OCI-LY3 (cell line): ENCODE data around the gene GIPC1.
"Not testable (repeated sequence)": the region's sequence is repeated elsewhere in the genome, so short reads cannot be mapped to it uniquely, and the experiment has no call there.

Experiments used
- H2AFZ ChIP-seq: fragments of 200-600, 300-600 bp; shearing (Covaris generic); 2 replicates; pipeline ENCODE4 v1.6.0; 2014; ENCODE audit warnings: antibody characterized with exemption, low read depth, low read length
- H3K27ac ChIP-seq: fragments of 200-600, 300-600 bp; sonication (generic); 2 replicates; pipeline ENCODE4 v1.5.1; 2014; ENCODE audit warnings: mild to moderate bottlenecking, low read length, moderate library complexity, mixed read lengths
- H3K27me3 ChIP-seq: fragments of 200-600, 300-600 bp; sonication (generic); 2 replicates; pipeline ENCODE4 v1.6.1; 2014; ENCODE audit warnings: low read depth, low read length, mixed read lengths
- H3K36me3 ChIP-seq: fragments of 200-600, 300-600 bp; sonication (generic); replicated peaks from 2 replicates; pipeline ENCODE3; 2014; ENCODE audit warnings: low read depth, low read length, mixed read lengths
- H3K4me1 ChIP-seq: fragments of 300-600, 200-600 bp; sonication (generic); 2 replicates; pipeline ENCODE4 v1.6.1; 2014; ENCODE audit warnings: low read length, mixed read lengths
- H3K4me2 ChIP-seq: fragments of 200-600, 300-600 bp; sonication (generic); 2 replicates; pipeline ENCODE4 v1.6.1; 2014; ENCODE audit warnings: low read length, mixed read lengths
- H3K4me3 ChIP-seq: fragments of 300-600, 200-600 bp; sonication (generic); 2 replicates; pipeline ENCODE4 v1.5.1; 2014; ENCODE audit warnings: antibody characterized with exemption, mild to moderate bottlenecking, low read length, moderate library complexity
- H3K79me2 ChIP-seq: fragments of 300-600, 200-600 bp; shearing (Covaris generic); 2 replicates; pipeline ENCODE4 v1.6.1; 2014; ENCODE audit warnings: mild to moderate bottlenecking, low read length, mixed read lengths
- H3K9ac ChIP-seq: fragments of 300-600, 200-600 bp; shearing (Covaris generic); 2 replicates; pipeline ENCODE4 v1.6.0; 2014; ENCODE audit warnings: mild to moderate bottlenecking, low read length, moderate library complexity
- H3K9me3 ChIP-seq: fragments of 200-600, 300-600 bp; shearing (Covaris generic); 2 replicates; pipeline ENCODE4 v1.6.1; 2014; ENCODE audit warnings: low read length, mixed read lengths; ENCODE audit not compliant: insufficient read depth
- H4K20me1 ChIP-seq: fragments of 200-600, 300-600 bp; sonication (generic); 2 replicates; pipeline ENCODE4 v1.6.1; 2016; ENCODE audit warnings: low read length, mixed read lengths; ENCODE audit not compliant: insufficient read depth
- EZH2phosphoT487 ChIP-seq: fragments of 200-600 bp; shearing (Covaris generic); IDR thresholded peaks from 2 replicates; pipeline ENCODE4 v1.6.1; 2018; ENCODE audit warnings: antibody characterized with exemption, mixed run types, low read depth
- TF ChIP-seq, protein P1 (sequence below): fragments of 200-600, 300-600 bp; sonication (generic); IDR thresholded peaks from 2 replicates; pipeline ENCODE4 v1.5.1; 2014; ENCODE audit warnings: antibody characterized with exemption, low read length, low read depth

GIPC1 gene

GRCh38 chr19:14507704-14508542, 12.0 kb upstream of the GIPC1 start:
- no peak overlapping the region for H3K27ac ChIP-seq

DNA sequence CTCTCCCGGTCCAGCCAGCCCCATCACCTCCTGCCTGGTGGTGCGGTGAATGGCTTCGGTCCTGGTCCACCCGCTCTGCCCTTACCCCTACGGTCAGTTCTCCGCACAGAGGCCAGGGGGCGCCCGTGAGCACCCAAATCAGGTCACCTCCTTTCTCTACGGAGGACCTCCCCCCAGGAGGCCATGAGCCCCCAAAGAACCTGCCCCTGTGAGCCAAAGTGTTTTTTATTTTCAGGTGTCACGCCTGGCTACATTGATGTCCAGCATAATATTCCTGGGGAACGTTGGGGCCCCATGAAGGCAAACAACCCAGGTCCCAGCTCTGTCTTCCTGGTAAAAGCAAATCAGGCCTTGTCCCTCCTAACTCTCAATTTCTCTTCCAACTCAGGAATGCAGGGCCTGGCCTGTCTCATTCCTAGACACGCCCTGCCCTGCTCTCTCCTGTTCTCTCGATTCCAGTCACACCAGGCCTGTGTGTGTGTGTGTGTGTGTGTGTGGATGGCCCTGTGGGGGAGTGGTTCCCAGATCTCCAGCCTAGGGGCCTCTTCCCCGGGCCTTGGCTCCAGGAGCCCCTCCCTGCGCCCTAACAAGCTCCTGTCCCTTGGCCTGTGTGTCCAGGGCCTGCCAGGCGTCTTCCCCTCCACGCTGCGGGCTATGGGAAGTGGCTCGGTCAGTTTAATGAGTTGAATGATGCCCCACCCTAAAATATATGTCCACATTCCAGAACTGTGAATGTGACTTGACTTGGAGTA, 9.7 kb upstream of the GIPC1 start:
- Histone ChIP-seq H3K4me1 (peaks cover 3% of the 10 kb centered on the region; the same call in 1 of the 2 replicates), H3K9me3 (no peaks in the 10 kb centered on the region), H4K20me1 (no peaks in the 10 kb centered on the region), H3K36me3 (no peaks in the 10 kb centered on the region), H3K4me3 (no peak overlapping the region), H3K27ac (no peak overlapping the region), H3K79me2 (no peaks in the 10 kb centered on the region), H3K9ac (no peak overlapping the region), H2AFZ (peak overlapping the region; percentile 89), H3K27me3 (peaks cover 5% of the 10 kb centered on the region; the same call in 1 of the 2 replicates), H3K4me2 (peak overlapping the region; percentile 23; the same call in 1 of the 2 replicates)
- TF ChIP-seq, protein P1, sequence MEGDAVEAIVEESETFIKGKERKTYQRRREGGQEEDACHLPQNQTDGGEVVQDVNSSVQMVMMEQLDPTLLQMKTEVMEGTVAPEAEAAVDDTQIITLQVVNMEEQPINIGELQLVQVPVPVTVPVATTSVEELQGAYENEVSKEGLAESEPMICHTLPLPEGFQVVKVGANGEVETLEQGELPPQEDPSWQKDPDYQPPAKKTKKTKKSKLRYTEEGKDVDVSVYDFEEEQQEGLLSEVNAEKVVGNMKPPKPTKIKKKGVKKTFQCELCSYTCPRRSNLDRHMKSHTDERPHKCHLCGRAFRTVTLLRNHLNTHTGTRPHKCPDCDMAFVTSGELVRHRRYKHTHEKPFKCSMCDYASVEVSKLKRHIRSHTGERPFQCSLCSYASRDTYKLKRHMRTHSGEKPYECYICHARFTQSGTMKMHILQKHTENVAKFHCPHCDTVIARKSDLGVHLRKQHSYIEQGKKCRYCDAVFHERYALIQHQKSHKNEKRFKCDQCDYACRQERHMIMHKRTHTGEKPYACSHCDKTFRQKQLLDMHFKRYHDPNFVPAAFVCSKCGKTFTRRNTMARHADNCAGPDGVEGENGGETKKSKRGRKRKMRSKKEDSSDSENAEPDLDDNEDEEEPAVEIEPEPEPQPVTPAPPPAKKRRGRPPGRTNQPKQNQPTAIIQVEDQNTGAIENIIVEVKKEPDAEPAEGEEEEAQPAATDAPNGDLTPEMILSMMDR, result peak; percentile 74
- TF ChIP-seq EZH2phosphoT487, result no peak

More at GRCh38 chr19:14507704-14508542, 12.0 kb upstream of the GIPC1 start:
- H3K9ac ChIP-seq, result no peak overlapping the region
- no peaks in the 10 kb centered on the region for H4K20me1 ChIP-seq
- H3K4me2 ChIP-seq, result no peak overlapping the region
- H2AFZ ChIP-seq, result no peak overlapping the region
- no peaks in the 10 kb centered on the region for H3K27me3 ChIP-seq
- H3K4me3 ChIP-seq, result no peak overlapping the region
- peaks cover 3% of the 10 kb centered on the region; the same call in 1 of the 2 replicates for H3K4me1 ChIP-seq
- H3K79me2 ChIP-seq, result no peaks in the 10 kb centered on the region
- peaks cover 4% of the 10 kb centered on the region for H3K36me3 ChIP-seq
- no peaks in the 10 kb centered on the region for H3K9me3 ChIP-seq
- TF ChIP-seq EZH2phosphoT487, result no peak
- TF ChIP-seq, protein P1, result no peak

- H3K27ac ChIP-seq, H3K27me3 ChIP-seq, H3K4me3 ChIP-seq, H3K9ac ChIP-seq, H3K36me3 ChIP-seq, H4K20me1 ChIP-seq, H3K4me1 ChIP-seq, H3K4me2 ChIP-seq, H3K9me3 ChIP-seq, H3K79me2 ChIP-seq, H2AFZ ChIP-seq: not testable (repeated sequence)
These were observed 8.6 kb upstream of the GIPC1 start for GRCh38 chr19:14504575-14504974.

- Histone ChIP-seq H3K4me3 (no peak overlapping the region), H2AFZ (no peak overlapping the region), H3K4me1 (peaks cover 3% of the 10 kb centered on the region; the same call in 1 of the 2 replicates), H3K9ac (no peak overlapping the region), H3K36me3 (no peaks in the 10 kb centered on the region), H4K20me1 (no peaks in the 10 kb centered on the region), H3K9me3 (no peaks in the 10 kb centered on the region), H3K4me2 (no peak overlapping the region), H3K79me2 (no peaks in the 10 kb centered on the region), H3K27me3 (peaks cover 5% of the 10 kb centered on the region; the same call in 1 of the 2 replicates), H3K27ac (no peak overlapping the region)
- TF ChIP-seq EZH2phosphoT487, result no peak
- TF ChIP-seq, protein P1, result no peak
These were observed 7.4 kb upstream of the GIPC1 start for GRCh38 chr19:14503285-14503684.
